ENCODE data around the gene PDZD7. TPM values are rescaled to one million over a fixed set of nuclear protein-coding genes. Genes with fewer than 3 reads are reported as not detected.
A peak's percentile ranks its signal among the peaks of the same experiment; 100 is the strongest.

Gene PDZD7
- total and polyA plus RNA-seq, 10 donors: 0.17 to 2.3 (median 1.1) TPM

DNA sequence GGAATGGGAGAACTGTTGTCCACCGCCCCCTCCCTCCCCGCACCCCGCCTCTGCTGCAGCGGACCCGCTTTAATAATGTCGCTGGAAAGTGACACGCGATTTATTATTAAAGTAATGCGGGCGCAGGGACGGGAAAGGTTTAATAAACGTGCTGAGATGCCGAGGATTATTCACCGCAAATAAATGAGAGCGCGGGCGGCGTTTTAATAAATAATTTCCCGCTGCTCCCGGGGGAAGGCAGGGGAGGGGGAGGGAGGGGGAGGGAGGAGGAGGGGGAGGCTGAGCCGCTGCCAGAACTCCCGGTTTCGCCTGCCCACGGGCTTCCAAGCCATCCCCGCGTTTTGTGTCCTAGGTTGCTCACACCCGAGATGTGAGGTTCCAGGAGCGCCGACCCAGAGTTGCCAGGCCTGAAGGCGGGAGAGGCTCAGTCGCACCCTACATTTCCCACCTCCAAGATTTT is 36.0 kb upstream of the PDZD7 start:
- H3K27ac ChIP-seq: peak overlapping the region in 7 of 8 donors; percentile 58 to 96 (median 73)
- no peak for DNase-seq
- 1 to 3% (median 2%) methylated on average over 20 to 31 of the region's 31 CpGs for WGBS, 5 donors
- H3K4me1 ChIP-seq: peaks cover 31 to 85% (median 68%) of the 10 kb centered on the region in 6 donors
- intact Hi-C loops (cut with DNase I; ENCODE audit: low total_unique reads): no loop called here
- H3K27me3 ChIP-seq (replicated peaks in 1 of 7): peaks cover 0 to 60% (median 33%) of the 10 kb centered on the region in 7 donors
- H3K4me3 ChIP-seq: peak overlapping the region; percentile 50 to 78 (median 59)
- no peaks in the 10 kb centered on the region for H3K9me3 ChIP-seq
- no peaks in the 10 kb centered on the region for H3K36me3 ChIP-seq
- TF ChIP-seq, protein P1, sequence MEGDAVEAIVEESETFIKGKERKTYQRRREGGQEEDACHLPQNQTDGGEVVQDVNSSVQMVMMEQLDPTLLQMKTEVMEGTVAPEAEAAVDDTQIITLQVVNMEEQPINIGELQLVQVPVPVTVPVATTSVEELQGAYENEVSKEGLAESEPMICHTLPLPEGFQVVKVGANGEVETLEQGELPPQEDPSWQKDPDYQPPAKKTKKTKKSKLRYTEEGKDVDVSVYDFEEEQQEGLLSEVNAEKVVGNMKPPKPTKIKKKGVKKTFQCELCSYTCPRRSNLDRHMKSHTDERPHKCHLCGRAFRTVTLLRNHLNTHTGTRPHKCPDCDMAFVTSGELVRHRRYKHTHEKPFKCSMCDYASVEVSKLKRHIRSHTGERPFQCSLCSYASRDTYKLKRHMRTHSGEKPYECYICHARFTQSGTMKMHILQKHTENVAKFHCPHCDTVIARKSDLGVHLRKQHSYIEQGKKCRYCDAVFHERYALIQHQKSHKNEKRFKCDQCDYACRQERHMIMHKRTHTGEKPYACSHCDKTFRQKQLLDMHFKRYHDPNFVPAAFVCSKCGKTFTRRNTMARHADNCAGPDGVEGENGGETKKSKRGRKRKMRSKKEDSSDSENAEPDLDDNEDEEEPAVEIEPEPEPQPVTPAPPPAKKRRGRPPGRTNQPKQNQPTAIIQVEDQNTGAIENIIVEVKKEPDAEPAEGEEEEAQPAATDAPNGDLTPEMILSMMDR (IDR thresholded peaks at IDR 0.05 in 8 of 11, conservative IDR thresholded peaks at IDR 0.05 in 3 of 11): no peak
- no peak for TF ChIP-seq POLR2AphosphoS5 (IDR thresholded peaks at IDR 0.05)
- no peak for TF ChIP-seq POLR2A (IDR thresholded peaks at IDR 0.05)

DNA sequence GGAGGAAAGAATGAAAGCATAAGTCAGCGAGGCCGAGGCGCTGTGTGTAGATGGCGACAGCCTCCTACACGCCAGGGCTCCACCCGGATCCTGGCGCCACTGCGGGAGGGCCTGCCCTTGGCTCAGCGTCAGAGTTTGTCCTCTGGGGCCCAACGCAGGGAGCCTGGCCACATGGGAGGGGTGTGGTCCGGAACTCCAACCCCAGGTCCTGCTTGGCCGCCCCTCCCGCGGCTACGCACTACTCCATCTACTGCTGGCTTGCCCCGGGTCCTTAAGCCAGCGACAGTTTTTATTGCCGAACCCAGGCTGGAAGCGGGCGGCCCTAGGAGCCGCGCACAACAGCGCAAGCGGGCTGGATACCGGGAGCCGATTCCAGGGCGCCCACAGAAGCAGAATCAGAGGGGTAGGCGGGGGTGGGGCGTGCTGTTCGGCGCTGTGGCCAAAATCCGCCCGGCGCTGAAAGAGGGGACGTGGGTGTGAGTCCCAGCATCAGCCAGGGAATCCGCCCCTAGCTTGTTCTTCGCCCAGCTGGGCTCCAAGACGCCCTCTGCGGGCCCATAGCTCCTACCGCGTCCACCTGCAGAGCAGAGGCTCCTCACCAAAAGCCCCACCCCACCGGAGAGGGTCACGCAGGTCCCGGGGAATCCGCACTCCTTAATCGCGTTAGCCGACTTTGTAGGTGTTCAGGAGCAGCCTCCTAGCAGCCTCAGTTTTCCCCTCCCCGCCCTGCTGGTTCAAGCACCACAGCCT is 35.4 kb upstream of the PDZD7 start:
- Histone ChIP-seq H3K27ac (peak overlapping the region in 7 of 8 donors; percentile 58 to 96 (median 73)), H3K4me1 (peaks cover 30 to 85% (median 68%) of the 10 kb centered on the region in 6 donors), H3K4me3 (peak overlapping the region; percentile 50 to 78 (median 59)), H3K36me3 (no peaks in the 10 kb centered on the region), H3K27me3 (replicated peaks in 1 of 7) (peaks cover 0 to 66% (median 33%) of the 10 kb centered on the region in 7 donors), H3K9me3 (no peaks in the 10 kb centered on the region)
- WGBS, 5 donors: 6 to 7% (median 6%) methylated on average over 27 to 49 of the region's 49 CpGs
- DNase-seq: peak; percentile 86
- TF ChIP-seq POLR2AphosphoS5 (IDR thresholded peaks at IDR 0.05): peak; percentile 47 to 85 (median 78)
- TF ChIP-seq, protein P1 (IDR thresholded peaks at IDR 0.05 in 8 of 11, conservative IDR thresholded peaks at IDR 0.05 in 3 of 11): peak in 7 of 11 experiments; percentile 15 to 64 (median 45)
- no peak for TF ChIP-seq POLR2A (IDR thresholded peaks at IDR 0.05)
- intact Hi-C loops (cut with DNase I; ENCODE audit: low total_unique reads): no loop called here

DNA sequence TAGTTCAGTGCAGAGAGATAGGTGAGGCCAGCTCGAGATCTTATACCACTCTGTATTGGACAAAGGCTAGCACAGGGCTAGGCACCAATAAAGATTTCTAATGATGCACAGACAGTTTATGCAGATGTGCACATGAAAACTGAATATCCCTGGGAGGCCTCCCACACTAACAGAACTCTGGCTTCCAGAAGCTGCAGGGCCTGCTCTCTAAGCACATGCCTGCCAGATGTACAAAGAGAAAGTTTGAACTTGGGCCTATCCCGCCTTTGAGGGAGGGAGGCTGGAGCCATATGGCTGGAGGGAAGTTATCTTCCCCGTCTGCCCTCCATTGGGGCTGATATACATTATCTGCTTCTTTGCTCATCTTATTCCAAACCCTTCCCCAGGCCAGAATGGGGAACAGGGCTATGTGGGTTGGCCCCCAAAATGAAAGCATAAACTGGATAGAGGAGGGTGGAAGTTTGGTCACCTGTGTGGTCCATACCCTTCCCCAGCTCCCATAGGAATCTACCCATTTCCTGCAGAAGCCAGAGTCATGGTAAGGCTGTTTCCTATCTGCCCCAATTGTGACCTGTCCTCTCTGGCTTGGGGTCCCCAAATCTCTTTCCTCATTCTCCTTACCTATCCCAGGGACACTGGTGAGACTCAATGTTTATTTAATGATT is 34.7 kb upstream of the PDZD7 start:
- no peak for TF ChIP-seq POLR2AphosphoS5 (IDR thresholded peaks at IDR 0.05)
- TF ChIP-seq, protein P1 (IDR thresholded peaks at IDR 0.05 in 8 of 11, conservative IDR thresholded peaks at IDR 0.05 in 3 of 11): no peak
- TF ChIP-seq POLR2A (IDR thresholded peaks at IDR 0.05): no peak
- no peak for DNase-seq
- Histone ChIP-seq H3K4me1 (peaks cover 32 to 83% (median 66%) of the 10 kb centered on the region in 6 donors), H3K27me3 (replicated peaks in 1 of 7) (peaks cover 0 to 68% (median 33%) of the 10 kb centered on the region in 7 donors), H3K9me3 (no peaks in the 10 kb centered on the region), H3K36me3 (no peaks in the 10 kb centered on the region), H3K27ac (peak overlapping the region in 6 of 8 donors; percentile 69 to 96 (median 76)), H3K4me3 (peak overlapping the region in 4 of 8 donors; percentile 58 to 78 (median 68))
- intact Hi-C loops (cut with DNase I; ENCODE audit: low total_unique reads): no loop called here
- WGBS, 5 donors: 66 to 78% (median 69%) methylated on average over 3 of the region's 3 CpGs

Measured in spleen (tissue), 11 donors.